HFFc6 (cell line): Measurements from ENCODE around the gene FHL3. TPM values are rescaled to one million over a fixed set of nuclear protein-coding genes. Genes with fewer than 3 reads are reported as not detected.

Experiments used
- DNase-seq: peaks from one replicate; pipeline ENCODE4 v3.0.0-alpha.2; 2018
- H3K27ac Mint-ChIP-seq: 2 replicates; pipeline ENCODE4 v1.8.0; 2020; ENCODE audit warnings: mild to moderate bottlenecking, mixed read lengths
- H3K27me3 Mint-ChIP-seq: 2 replicates; pipeline ENCODE4 v1.8.0; 2021; ENCODE audit warnings: mild to moderate bottlenecking, moderate library complexity, mixed read lengths; ENCODE audit not compliant: insufficient read depth
- H3K36me3 Mint-ChIP-seq: 2 replicates; pipeline ENCODE4 v1.8.0; 2021; ENCODE audit warnings: low read depth, mixed read lengths
- H3K4me1 Mint-ChIP-seq: 2 replicates; pipeline ENCODE4 v1.8.0; 2020; ENCODE audit warnings: low read depth, mixed read lengths
- H3K4me3 Mint-ChIP-seq: 2 replicates; pipeline ENCODE4 v1.8.0; 2020; ENCODE audit warnings: mild to moderate bottlenecking, moderate library complexity, mixed read lengths
- H3K9me3 Mint-ChIP-seq: 2 replicates; pipeline ENCODE4 v1.8.0; 2020; ENCODE audit warnings: mild to moderate bottlenecking, mixed read lengths
- total RNA-seq, 6 experiments: library from RNA; stranded (reverse); fragmentation: NEBNext Ultra II Directional; extraction: Animal tissue kit (Norgen Biotek cat#: 25700); gene quantifications; 2 replicates in 1 of 6; 3 replicates in 5 of 6; pipeline ENCODE4 v1.2.3, GENCODE V29; 2021
- TF ChIP-seq, protein P1 (sequence below): fragments of 200-600 bp; sonication (generic); IDR thresholded peaks from 2 replicates; pipeline ENCODE4 v1.5.0; 2021; ENCODE audit warnings: antibody characterized with exemption, mild to moderate bottlenecking

Gene FHL3
- total RNA-seq, 6 experiments from 2014 or later: 29.4 to 40.9 (median 33.2) TPM

- peaks cover 42% of the 10 kb centered on the region for H3K4me1 Mint-ChIP-seq
- no peak for DNase-seq
- H3K36me3 Mint-ChIP-seq: no peaks in the 10 kb centered on the region
- H3K27ac Mint-ChIP-seq: 0 out of 2 replicates have a peak overlapping the region, but pooled peaks have one; percentile 80
- H3K27me3 Mint-ChIP-seq: peaks cover 8% of the 10 kb centered on the region
- TF ChIP-seq, protein P1, sequence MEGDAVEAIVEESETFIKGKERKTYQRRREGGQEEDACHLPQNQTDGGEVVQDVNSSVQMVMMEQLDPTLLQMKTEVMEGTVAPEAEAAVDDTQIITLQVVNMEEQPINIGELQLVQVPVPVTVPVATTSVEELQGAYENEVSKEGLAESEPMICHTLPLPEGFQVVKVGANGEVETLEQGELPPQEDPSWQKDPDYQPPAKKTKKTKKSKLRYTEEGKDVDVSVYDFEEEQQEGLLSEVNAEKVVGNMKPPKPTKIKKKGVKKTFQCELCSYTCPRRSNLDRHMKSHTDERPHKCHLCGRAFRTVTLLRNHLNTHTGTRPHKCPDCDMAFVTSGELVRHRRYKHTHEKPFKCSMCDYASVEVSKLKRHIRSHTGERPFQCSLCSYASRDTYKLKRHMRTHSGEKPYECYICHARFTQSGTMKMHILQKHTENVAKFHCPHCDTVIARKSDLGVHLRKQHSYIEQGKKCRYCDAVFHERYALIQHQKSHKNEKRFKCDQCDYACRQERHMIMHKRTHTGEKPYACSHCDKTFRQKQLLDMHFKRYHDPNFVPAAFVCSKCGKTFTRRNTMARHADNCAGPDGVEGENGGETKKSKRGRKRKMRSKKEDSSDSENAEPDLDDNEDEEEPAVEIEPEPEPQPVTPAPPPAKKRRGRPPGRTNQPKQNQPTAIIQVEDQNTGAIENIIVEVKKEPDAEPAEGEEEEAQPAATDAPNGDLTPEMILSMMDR: no peak
- peak overlapping the region; percentile 72 for H3K4me3 Mint-ChIP-seq
- H3K9me3 Mint-ChIP-seq: no peaks in the 10 kb centered on the region
These were observed 25.5 kb upstream of the FHL3 start for GRCh38 chr1:38030596-38031512.

DNA sequence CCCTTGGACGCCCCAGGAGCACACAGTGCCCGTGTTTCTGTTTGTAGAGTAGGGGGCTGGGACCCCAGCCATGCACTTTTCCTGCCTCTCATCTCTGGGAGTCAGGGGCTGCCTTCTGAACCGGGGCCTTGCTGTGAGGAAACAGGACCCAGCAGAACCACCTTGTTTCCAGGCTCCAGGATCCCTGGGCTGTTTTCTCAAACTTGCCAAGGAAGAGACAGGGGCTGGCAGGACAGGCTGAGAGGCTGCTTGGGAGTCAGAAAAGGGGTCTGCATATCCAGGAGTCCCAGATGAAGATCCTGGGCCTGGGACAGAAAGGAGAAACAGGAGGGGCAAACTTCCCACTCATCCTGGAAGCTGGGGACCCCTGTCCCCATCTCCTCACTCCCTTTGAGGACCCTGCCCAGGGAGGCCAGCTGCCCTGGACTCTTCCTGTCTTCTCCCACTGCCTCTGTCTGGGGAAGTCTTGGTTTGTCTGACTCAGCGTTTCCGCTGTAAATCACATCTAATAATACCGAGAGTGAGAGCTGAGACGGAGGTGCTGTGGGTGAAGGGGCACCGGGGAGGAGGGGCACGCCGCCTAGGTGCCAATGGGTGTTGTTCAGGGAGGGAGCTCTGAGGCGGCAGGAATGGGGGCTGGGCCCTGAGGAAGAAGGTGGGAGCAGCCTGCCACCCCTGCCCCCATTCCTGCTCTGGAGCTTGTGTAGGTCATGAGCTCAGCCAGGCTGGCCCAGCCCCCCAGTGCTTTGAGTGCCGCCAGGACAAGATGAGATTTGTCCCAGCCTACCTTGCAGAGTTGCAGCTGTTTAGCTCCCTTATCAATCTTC lies 24.6 kb upstream of the FHL3 start:
- TF ChIP-seq, protein P1: no peak
- peak overlapping the region; percentile 72 for H3K4me3 Mint-ChIP-seq
- H3K27me3 Mint-ChIP-seq: peaks cover 8% of the 10 kb centered on the region
- H3K27ac Mint-ChIP-seq: peak overlapping the region; percentile 80
- H3K9me3 Mint-ChIP-seq: no peaks in the 10 kb centered on the region
- no peaks in the 10 kb centered on the region for H3K36me3 Mint-ChIP-seq
- DNase-seq: peak; percentile 67
- peaks cover 42% of the 10 kb centered on the region for H3K4me1 Mint-ChIP-seq

- peaks cover 42% of the 10 kb centered on the region for H3K4me1 Mint-ChIP-seq
- H3K9me3 Mint-ChIP-seq: no peaks in the 10 kb centered on the region
- H3K27ac Mint-ChIP-seq: peak overlapping the region; percentile 80
- peaks cover 6% of the 10 kb centered on the region for H3K27me3 Mint-ChIP-seq
- H3K4me3 Mint-ChIP-seq: peak overlapping the region; percentile 72; the same call in 1 of the 2 replicates
- no peaks in the 10 kb centered on the region for H3K36me3 Mint-ChIP-seq
- DNase-seq: no peak
- TF ChIP-seq, protein P1: no peak
These were observed 23.9 kb upstream of the FHL3 start for GRCh38 chr1:38029081-38029681.

DNA sequence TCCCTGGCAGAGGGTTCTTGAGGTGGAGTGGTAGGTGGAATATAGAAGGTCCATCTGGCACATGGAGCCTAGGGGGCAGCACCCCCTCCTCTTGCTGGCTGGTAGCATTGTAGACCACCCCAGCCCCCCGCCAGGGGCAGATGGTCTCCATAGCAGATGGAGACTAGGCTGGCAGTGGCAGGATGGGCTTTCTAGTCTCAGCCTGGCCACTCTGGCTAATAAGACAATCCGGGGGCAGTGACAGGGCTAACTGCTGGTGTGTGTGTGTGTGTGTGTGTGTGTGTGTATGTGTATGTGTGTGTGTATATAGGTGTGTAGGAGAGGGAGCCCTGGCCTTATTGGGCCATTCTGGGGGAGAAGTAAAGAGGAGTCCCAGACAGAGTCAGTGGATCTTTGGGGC lies 23.4 kb upstream of the FHL3 start:
- Mint-ChIP-seq H3K4me3 (peak overlapping the region; percentile 36; the same call in 1 of the 2 replicates), H3K36me3 (no peaks in the 10 kb centered on the region), H3K27me3 (peaks cover 3% of the 10 kb centered on the region; the same call in 1 of the 2 replicates), H3K4me1 (peaks cover 42% of the 10 kb centered on the region), H3K9me3 (no peaks in the 10 kb centered on the region), H3K27ac (no peak overlapping the region)
- TF ChIP-seq, protein P1: peak; percentile 55
- no peak for DNase-seq

GRCh38 chr1:38028105-38028591 lies 22.8 kb upstream of the FHL3 start:
- DNase-seq: peak; percentile 36
- peaks cover 42% of the 10 kb centered on the region for H3K4me1 Mint-ChIP-seq
- peaks cover 3% of the 10 kb centered on the region; the same call in 1 of the 2 replicates for H3K27me3 Mint-ChIP-seq
- H3K27ac Mint-ChIP-seq: peak overlapping the region; percentile 16; the same call in 1 of the 2 replicates
- no peak overlapping the region for H3K4me3 Mint-ChIP-seq
- TF ChIP-seq, protein P1: no peak
- no peaks in the 10 kb centered on the region for H3K9me3 Mint-ChIP-seq
- H3K36me3 Mint-ChIP-seq: no peaks in the 10 kb centered on the region
